CMK (cell line): ENCODE measurements around the gene ANGPT4.

Experiments
- DNase-seq: peaks from one replicate; pipeline ENCODE4 v3.0.0-alpha.2; 2010; ENCODE audit warnings: low read depth

ANGPT4 gene

GRCh38 chr20:825710-826421 lies 90.3 kb downstream of the ANGPT4 start:
- no peak for DNase-seq

DNA sequence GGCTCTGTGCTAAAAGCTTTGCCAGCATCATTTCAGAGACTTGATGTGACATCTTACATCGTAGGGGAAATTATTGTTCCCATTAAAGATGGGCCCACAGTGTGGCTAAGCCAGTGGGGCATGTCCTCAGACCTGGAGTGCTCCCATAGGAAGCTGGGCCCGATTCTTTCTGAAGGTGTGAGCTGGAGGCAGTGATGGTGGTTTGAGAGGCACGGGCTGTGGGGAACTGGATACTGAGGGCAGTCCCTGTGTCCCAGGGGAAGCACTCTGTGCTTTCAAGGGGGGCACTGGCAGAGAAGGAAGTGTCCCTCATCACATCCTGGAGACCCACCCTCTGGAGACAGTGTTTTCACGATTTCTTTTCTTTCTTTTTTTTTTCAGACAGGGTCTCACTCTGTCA lies 91.2 kb downstream of the ANGPT4 start:
- DNase-seq: no peak

DNA sequence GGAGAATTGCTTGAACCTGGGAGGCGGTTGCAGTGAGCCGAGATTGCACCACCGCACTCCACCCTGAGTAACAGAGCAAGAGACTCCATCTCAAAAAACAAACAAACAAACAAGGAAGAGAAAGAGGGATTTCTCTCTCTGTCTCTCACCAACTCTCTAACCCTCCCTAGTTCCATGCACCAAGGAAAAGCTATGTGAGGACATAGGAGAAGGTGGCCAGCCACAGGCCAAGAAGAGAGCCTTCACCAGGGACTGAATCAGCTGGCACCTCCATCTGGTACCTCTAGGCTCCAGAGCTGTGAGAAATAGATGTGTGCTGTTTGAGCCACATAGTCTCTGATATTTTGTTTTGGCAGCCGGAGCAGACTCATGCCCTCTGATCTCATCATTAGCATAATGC lies 91.6 kb downstream of the ANGPT4 start:
- no peak for DNase-seq

GRCh38 chr20:823574-823902 lies 92.6 kb downstream of the ANGPT4 start:
- DNase-seq: no peak

GRCh38 chr20:822651-823573 lies 93.2 kb downstream of the ANGPT4 start:
- DNase-seq: no peak

DNA sequence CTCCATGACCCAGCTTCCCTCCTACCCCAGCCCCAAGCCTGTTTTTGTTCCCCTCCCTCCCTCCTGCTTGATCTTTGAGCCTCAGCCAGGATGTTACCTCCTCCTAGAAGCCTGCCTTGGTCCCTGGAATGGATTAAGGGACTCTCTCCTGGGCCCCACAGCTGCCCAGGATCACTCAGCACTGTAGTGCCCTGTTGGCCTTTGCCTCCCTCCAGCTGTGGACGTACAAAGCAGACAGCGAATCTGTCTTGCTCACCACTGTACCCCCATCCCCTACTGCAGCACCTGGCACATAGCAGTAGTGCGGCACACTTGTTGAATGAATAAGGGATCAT lies 94.4 kb downstream of the ANGPT4 start:
- no peak for DNase-seq

DNA sequence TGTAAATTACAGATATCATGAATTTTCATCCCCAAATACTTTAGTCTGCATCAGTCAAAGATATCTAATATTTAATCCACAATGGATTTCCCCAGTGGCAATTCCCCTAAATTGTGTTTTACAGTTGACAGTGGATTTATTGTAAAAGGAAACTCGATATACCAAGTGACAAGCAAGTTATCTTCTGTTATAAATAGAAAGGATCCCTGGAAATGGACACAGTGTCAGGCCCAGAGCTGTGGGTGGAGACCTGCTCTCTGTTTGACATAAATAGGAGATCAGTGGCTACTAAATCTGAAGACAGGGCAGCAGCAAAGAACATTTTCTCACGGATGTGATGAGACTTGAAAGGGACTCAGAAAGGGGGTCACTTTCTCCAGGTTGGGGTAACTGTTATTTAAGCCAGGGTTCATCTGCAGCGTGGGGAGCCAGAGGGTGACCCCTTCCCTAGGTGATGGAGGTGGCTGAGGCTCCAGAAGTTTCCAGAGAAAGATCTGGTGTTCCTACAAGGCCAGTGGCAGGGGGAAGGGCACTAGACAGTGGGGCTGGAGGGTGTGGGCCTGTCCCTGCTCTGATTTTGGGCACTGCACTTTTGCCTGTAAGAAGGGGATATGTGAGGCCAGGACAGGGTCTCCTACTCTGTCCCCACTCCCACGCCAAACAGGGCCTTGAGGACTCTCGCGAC lies 94.9 kb downstream of the ANGPT4 start:
- no peak for DNase-seq

DNA sequence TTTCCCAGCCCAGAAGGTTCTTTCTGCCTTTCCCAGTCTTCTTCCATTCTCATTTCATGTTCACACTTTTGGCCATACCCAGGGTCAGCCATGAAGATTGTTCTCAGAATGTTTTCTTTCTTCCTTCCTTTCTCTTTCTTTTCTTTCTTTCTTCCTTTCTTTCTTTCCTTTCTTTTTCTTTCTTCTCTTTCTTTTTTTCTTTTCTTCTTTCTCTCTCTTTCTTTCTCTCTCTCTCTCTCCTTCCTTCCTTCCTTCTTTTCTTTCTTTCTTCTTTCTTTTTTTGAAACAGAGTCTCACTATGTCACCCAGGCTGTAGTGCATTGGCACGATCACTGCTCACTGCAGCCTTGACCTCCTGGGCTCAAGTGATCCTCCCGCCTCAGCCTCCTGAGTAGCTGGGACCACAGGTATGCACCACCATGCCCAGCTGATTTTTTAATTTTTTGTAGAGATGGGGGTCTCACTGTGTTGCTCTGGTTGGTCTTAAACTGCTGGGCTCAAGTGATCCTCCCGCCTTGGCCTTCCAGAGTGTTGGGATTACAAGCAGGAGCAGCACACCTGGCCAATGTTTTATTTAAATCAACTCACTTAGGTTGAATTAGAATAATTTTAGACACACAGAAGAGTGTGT lies 95.7 kb downstream of the ANGPT4 start:
- no peak for DNase-seq
